GM19463 (cell line): Measurements from ENCODE around the gene FNBP1.

Source experiments
- ATAC-seq: cut with Tn5 transposase; IDR thresholded peaks from one replicate; pipeline ENCODE4 v1.9.1; 2021; ENCODE audit warnings: mild to moderate bottlenecking, moderate library complexity; ENCODE audit not compliant: unreplicated experiment

Gene FNBP1

DNA sequence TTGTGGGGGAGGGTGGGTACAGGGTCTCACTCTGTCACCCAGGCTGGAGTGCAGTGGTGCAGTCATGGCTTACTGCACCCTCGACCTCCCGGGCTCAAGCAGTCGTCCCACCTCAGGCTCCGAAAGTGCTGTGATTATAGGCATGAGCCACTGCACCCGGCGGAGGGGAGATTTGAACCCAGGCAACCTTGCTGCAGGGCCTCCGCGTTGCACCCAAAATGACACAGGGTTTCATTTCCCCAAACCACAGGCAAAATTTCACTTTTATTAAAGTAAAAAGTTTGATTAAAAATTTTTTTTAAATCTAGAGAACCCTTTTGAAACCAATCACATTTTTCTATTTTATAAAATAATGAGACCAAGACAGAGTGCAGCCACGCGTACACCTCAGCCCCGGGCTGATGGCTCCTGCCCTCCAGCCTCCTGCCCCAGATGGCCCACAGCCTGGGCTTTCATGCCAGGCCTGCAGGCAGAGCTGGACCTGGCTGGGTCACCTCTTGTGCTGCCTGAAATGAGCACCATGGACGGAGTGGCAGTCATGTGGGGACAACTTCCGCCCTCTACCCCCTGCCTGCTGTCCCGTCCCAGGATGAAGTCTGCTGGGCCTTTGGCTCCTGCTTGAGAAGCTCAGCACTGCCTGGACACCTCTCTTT, 177.2 kb downstream of the FNBP1 start:
- no peak for ATAC-seq

DNA sequence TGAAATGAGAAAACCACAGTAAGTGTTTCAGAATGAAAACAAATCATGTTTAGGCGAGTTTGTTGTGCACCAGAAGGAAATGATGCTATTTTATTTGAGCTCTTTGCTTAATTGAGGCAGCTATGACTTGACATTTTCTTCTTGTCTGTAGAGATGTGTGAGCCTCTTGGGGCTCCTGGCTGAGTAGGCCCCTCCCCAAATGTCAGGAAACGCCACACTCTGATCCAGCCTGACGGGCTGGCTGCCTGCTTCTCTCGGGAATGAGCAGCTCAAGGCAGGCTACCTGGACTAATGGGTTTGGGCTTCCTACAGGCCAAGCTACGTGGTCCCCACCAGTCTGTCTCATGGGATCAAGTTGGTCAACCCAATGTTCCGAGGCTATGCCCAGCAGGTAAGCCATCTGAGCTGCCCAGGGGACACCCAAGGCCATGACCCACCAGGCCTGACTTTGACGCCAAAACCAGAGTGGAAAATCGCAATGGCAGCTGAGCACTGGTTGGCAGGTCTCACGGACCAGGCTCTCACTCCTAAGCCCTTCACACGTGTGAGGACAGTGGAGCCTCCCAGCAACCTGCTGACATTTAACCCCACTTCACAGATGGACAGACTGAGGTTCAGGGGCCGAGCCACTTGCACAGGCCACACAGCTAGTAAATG, 177.9 kb downstream of the FNBP1 start:
- no peak for ATAC-seq

DNA sequence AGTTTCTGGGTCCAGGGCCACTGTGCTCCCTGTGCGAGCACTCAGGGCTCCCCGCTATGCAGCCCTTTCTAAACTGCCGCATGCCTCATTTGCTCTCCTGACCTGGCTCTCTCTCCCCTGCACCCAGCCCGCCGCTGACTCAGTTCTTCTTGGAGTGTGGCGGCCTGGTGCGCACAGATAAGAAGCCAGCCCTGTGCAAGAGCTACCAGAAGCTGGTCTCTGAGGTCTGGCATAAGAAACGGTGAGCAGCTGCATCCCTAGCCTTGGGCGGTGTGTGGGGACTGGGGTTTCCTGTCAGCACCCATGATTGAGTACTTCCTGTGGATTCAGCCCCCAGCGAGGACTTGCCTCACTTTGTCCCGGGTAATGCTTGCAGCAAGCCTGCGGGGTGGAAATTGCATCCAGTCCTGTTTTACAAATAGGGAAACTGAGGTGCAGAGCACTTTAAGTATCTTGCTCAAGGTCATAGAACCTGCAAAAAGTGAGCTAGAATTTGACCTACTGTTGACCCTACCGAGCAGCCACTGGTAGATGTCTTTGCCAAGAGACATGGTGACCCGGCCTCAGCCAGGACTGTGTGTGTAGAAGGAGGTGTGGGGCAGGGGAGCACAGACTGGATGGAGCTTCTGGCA, 179.8 kb downstream of the FNBP1 start:
- no peak for ATAC-seq

DNA sequence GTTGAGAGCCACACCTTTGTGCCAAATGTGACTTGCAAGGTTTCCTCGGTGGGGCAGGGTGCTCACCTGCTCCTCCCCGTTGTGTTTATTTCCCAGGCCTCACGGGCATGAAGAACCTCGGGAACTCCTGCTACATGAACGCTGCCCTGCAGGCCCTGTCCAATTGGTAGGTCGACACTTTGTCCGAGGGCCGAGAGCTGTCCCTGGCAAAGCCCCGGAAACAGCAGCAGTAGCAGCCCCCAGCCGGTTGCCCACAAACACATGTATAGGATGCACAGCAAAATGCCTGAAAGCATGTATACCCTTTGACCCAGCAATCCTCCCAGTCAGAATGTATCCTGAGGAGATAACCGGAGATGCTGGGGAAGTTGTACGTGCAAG, 181.6 kb downstream of the FNBP1 start:
- no peak for ATAC-seq

DNA sequence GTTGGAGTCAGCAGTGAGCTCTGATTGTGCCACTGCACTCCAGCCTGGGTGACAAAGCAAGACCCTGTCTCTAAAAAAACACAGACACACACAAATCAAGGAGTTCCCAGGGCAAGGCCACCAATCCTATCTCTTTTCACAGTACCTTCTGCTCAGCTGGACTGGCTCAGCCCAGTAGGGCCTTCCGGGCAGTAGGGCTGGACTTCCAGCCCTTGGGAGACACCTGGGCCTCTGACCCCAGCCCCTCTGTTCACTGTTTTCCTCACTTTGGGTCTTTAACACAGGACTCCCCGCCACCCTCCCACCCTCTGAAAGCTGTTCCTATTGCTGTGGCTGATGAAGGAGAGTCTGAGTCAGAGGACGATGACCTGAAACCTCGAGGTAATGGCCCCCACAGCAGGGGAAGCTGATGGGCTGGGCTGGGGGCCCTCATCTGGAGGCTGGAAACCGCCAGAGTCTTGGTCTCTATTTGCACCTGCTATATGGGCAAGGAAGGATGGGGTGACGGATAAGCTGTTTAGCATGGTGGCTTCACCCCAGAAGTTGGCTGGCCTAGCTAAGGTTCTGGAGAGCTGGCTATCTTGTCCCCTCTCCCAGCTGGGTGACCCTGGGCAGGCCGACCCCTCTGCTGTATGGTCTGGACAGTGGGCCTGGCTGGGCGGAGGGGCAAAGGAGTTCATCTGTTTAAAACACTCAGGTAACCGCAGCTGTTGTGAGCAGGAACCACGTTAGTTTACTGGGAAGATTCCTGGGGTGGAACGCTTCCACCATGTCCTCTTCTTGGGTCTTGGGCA, 182.1 kb downstream of the FNBP1 start:
- no peak for ATAC-seq

DNA sequence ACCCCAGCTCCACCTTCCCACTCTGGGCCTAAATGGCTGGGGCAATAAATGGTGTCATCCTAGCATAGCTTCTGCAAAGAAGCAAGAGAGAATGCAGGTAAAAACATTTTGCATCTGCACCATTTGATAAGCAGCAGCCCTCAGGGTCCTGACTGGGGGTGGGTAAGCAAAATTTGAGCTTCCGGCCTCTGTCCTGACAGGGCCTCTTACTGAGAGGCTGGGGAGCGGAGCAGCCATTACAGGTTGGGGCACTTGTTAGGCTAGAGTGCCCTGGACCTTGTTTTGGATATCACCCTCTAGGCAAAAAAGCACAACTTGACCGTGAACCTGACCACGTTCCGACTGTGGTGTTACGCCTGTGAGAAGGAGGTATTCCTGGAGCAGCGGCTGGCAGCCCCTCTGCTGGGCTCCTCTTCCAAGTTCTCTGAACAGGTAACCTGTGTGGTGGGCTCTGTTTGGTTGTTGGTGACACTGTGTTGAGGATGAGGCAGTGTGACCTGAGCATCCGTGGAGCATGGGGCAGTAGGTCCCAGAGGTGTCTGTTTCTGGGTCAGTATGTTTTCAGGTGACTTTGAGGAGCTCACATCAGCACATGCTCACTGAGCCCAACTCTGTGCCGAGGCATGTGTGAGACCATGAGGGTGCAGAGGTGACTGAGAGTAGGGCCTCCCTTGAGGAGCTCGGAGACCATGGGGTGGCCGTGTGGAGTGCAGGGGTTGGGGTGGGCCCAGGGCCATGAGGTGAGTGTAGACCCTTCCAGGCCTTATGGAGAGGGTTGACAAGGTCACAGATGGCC, 184.6 kb downstream of the FNBP1 start:
- no peak for ATAC-seq

DNA sequence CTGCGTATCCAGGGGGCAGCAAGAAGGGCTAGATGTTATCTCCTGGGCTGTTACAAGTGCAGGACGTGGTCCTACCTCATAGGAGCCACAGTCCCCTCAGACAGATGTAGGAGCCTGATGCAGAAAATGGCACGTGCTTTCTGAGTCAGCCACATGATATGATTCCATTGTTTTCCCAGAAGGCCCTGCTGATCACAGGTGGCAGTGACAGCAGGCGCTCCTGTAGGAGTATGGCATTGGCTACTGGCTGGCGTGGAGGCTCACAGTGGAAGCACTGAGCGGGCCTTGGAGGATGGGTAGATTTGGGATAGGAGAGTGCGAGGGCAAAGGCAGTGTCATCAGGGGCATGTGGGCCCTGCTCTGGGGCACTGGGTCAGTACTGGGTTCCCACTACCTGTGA, 185.8 kb downstream of the FNBP1 start:
- no peak for ATAC-seq

DNA sequence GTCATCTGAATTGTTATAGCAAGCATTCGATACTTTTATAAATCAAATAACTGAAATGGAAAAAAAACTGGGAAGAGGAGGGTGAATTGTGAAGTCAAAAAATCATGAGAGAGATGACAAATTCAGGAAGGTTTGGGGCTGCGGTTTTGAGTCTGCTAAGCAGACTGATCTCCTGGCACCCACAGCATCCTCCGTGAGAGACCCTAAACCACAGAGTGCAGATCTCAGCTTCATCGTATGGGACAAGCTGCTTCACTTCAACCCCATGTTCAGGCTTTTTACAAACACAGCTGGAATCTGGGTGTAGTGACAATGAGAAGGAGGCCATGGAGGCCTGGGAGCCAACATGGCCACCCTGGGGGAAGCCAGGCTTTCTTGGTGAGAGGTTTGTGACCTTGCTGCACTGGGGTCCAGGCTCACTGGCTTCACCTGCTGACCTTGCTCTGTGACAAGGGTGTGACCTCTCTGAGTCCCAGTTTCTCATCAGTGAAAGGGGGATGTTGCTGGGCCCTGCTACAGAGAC, 188.3 kb downstream of the FNBP1 start:
- ATAC-seq, result no peak

DNA sequence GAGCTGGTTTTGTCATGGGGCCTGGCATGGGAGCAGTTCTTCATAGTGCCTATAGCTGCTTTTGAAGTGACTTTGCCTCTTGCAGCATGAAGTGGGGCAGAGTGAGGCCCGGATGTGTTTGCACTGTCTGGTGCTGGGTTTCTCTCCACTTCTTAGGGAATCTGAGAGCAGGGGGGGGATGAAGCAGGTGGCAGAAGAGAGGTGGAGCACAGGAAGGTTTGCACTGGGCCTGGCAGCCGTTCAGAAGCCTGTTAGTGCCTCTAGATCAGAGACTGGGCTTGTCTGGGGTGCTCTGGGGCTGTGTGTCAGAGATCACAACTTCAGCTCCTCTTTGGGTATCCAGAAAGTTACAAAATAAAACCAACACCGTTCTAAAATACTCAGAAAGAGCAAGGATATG, 189.4 kb downstream of the FNBP1 start:
- ATAC-seq, result no peak

DNA sequence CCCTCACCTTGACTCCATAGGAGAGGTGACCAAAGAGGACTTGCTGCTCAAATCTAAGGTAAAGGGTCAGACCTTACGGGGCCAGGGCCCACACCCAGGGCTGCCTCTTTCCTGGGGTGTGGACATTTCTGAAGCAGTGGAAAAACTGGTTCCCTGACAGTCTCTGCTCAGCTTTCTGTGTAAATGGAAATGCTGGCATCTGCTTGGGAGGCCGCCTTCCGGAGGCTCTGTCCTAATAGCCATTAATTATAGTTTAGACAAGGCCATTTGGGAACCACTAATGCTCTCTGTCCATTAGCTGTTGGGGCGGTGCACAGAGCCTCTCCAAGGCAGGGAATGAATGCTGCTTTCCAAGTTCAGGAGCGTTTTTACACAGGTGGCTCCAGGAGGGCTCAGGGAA, 190.4 kb downstream of the FNBP1 start:
- ATAC-seq, result no peak

DNA sequence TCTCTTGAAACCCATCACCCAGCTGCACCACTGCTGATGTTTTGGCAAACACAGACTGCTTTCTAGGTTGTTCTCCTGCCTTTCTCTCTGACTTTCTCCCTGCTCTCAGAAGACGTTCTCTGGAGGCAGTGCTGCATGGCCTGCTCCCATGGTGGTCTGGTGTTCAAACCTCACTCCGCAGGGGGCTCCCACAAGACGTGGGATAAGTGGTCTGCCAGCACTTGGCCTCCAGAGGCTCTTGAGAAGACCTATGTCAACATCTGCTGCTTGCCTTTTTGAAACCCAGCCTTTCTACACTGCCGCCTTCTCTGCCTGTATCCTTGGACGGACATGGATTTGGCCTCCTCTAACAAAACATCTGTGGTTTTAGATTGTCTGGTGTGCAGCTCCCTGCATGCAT, 191.2 kb downstream of the FNBP1 start:
- ATAC-seq, result no peak

DNA sequence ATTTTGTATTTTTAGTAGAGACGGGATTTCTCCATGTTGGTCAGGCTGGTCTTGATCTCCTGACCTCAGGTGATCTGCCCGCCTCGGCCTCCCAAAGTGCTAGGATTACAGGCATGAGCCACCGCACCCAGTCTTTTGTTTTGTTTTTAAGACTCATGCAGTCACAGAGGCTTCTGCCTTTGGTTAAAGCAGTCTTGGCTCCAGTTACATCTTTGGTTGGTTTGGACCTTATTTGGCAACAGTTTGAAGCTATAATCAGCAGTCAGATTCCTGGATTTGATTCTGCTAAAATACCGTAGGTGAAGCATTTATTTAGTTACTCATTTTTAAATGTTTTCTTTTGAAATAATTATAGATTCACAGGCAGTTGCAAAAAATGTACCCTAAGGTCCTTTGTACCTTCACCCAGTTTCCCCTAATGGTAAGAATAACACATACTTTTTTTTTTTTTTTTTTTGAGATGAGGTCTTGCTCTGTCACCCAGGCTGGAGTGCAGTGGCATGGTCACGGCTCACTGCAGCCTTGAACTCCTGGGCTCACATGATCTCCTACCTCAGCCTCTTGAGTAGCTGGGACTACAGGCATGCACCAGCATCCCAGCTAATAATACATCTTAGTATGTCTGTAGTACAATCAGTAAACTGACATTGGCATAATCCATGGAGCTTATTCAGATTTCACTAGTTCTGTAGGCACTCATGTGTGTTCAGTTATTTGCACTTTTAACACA, 192.0 kb downstream of the FNBP1 start:
- ATAC-seq, result no peak

DNA sequence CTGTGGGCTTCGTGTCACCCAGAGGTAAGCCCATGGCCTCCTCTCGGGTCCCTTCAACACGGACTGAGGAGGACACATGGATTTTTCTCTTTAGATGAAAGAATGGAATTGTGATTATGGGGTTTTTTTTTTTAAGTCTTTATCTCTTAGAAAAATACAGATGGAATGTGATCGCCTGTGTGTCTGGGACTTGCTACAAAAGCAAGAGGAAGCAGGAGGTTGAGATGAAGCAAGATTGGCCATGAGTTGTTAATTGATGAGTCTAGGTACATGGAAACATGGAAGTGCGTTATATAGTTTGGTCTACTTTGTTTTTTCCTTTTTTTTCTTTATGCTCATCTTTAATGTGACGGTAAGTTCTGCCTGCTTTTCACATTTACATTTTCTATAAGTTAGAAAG, 193.1 kb downstream of the FNBP1 start:
- ATAC-seq, result no peak

DNA sequence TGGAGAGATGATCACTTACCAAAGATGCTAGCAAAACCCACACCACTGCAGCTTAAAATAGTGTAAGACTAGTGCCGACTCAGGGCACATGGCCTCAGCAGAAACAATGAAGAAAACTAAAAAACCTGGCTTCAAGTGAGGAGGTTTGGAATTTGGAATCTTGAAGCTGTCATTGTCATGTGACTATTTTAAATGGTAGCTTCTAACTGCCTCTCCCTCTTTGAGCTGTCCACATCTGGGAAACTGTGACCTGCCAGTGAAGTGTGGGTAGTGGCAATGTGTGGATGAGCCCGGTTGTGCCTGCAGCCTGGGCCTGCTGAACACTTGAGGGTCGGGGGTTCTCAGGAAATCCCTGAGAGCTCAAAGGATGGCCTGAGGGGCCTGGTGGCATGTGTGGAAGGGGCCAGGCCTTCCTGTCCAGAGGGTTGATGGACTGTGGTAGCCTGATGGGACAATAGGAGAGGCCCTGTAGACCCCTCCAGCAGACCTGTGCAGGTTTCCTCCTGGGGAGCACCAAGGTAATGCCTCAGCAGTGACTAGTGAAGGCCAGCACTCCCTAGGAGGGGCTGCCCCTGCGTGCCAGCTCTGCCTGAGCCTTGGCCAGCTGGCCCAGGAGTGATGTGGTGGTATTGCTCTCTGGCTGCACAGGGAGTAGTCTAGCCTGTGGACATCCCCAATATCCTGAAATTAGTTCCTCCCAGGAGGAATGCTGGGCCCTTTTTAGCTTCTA, 194.1 kb downstream of the FNBP1 start:
- no peak for ATAC-seq

DNA sequence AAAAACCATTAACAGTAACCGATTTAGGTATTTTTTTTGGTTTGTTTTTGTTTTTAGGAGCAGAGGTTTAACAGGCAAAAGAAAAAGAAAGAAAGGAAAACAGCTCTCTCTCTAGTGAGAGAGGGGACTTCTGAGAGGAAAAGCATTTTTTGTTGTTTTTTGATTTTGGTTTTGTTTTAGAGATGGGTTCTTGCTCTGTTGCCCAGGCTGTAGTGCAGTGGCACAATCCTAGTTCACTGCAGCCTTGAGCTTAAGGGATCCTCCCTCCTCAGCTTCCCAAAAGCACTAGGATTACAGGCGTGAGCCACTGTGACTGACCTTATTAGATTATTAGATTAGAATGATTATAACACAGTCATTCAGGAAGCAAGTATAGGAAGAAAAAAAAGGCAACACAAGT, 197.6 kb downstream of the FNBP1 start:
- ATAC-seq, result no peak

DNA sequence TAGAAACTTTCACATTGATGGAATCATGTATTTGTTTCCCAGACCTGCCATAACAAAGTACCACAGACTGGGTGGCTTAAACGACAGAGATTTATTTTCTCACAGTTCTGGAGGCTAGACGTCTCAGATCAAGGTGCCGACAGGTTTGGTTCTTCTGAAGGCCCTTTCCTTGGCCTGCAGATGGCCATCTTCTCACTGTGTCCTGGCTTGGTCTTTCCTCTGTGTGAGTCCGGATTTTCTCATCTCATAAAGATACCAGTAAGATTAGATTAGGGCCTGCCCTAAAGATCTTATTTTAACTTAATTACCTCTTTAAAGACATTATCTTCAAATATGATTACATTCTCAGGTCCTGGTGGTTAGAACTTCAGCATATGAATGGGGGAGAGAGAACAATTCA, 201.9 kb downstream of the FNBP1 start:
- ATAC-seq, result no peak

DNA sequence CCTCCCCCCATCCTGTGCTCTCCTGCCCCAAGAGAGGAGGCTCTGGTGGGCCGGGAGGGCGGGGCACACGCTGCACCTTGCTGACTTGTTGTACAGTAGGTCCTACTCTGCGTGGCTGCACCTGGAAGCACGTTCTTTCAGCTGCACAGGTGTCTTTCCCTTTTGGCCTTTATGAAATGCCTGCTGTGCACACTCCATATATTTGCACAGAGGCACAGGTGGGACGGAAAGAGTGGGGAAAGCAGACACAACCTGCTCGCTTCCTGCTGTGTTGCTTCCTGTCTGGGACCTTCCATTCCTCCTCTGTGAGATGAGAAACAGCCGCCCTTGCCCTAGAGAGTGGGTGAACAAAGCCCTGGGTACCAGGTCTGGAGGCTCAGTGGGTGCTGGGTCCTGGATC, 203.0 kb downstream of the FNBP1 start:
- no peak for ATAC-seq

DNA sequence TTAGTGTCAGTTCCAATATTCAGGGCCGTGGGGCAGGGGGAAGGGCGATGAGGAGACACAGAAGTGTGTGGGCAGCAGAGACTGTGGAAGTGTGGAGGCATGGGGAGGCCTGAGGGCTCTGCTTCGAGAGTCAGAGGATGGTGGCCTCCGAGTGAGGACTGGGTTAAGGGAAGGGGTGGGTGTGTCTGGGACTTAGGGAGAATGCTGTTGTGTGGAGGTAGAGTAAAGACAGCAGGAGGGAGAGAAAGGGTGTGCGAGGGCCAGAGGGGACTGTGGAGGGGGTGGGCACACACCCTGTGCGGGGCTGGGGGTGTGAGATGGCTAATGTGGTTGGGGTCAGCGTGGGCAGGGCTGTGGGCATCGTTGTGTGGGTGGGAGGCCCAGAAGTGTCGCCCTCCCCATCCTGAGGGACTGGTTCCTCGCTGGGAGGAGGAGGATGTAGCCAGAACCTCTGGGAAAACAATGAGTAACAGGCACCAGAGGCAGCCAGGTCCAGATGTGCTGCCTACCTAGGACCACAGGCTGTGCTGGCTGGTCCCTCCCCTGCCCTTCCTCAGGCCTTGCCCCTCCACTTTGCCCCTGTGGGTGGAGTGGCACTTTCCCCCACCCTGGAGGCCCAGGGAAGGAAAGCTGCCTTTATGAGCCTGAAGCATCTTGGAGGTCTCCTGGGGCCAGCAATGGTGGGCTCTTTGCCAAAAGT, 203.5 kb downstream of the FNBP1 start:
- ATAC-seq, result no peak
